ENCODE data around the gene PACSIN2.

- TF ChIP-seq CTCF (IDR thresholded peaks at IDR 0.05) (no peak), POLR2AphosphoS5 (IDR thresholded peaks at IDR 0.05) (no peak)
These were observed 9.8 kb downstream of the PACSIN2 start for GRCh38 chr22:43005106-43005505.
